A673 (cell line): ENCODE data around the gene ZNF664.

Experiments
- CTCF ChIP-seq: fragments of 300-800, 200-600 bp; sonication (generic); conservative IDR thresholded peaks from 2 replicates; pipeline ENCODE4 v1.5.1; 2017; ENCODE audit warnings: low read depth, mild to moderate bottlenecking, antibody characterized with exemption, low read length, moderate library complexity, mixed read lengths
- EZH2 ChIP-seq: fragments of 200-600 bp; sonication (generic); IDR thresholded peaks from 2 replicates; pipeline ENCODE4 v1.6.1; 2017; ENCODE audit warnings: borderline replicate concordance, low read depth, mild to moderate bottlenecking, mixed read lengths, antibody characterized with exemption, low read length; ENCODE audit not compliant: poor library complexity, severe bottlenecking

DNA sequence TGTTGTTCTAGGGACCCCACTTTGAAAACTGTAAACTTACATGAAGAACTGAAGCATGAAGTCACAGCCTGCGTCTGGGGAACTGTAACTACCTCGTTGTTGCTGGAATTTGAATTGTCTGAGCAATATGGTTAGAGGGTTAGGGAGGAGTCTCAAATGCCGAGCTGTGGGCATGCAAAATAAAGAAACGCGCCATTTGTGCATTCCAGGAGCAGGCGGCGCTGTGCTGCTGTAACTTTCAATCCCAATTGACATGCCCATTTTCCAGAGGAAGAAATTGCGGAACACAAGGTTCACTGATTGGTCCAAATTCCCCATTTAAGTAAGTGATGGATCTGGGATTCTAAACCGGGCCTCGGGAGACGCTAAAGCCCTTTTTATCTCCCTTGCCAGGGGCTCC is 61.3 kb downstream of the ZNF664 start:
- TF ChIP-seq EZH2 (no peak), CTCF (no peak)
